ENCODE measurements around the gene RABGEF1. TPM values are rescaled to one million over a fixed set of nuclear protein-coding genes. Genes with fewer than 3 reads are reported as not detected.

The RABGEF1 gene
- total RNA-seq, 1 experiment from 2014 or later = 35.2 TPM

DNA sequence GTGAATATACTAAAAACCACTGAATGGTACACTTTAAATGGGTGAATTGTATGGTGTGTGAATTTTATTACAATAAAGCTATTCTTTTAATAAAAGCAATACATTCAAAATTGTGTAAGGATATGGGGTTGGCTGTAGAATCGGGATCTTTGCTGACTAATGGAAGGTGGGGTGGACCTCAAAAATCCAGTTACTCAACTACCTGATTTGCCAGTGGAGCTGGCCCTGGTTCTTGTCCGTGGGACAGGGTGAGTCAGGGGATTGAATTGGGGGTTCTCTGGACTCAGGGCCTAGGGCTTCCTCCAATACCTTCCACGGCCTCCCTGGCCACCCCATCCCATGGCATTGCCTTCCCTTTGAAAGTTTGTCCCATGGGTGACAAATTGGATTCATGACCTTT lies 13.5 kb upstream of the RABGEF1 start:
- H3K4me2 ChIP-seq = no peak overlapping the region
- no TSS peak for BruUV-seq (replicated peaks)
- no peaks in the 10 kb centered on the region for H4K20me1 ChIP-seq (ENCODE audit: insufficient read depth)
- peaks cover 11% of the 10 kb centered on the region for H3K36me3 ChIP-seq (ENCODE audit: low read depth)
- DNase-seq = no peak
- intact Hi-C loops (cut with micrococcal nuclease; ENCODE audit: unreplicated experiment) = no loop called here
- peaks cover 4% of the 10 kb centered on the region; the same call in 1 of the 2 replicates for H3F3A ChIP-seq (ENCODE audit: insufficient read depth, low read depth)
- peaks cover 16% of the 10 kb centered on the region for H3K9me3 ChIP-seq (ENCODE audit: insufficient read depth, low read depth)
- no peak overlapping the region for H3K27ac ChIP-seq
- no peak overlapping the region for H3K4me3 ChIP-seq
- POLR2A ChIA-PET (ENCODE audit: unreplicated experiment) = no interaction called here
- H3K27me3 ChIP-seq (ENCODE audit: insufficient read depth, low read depth) = no peaks in the 10 kb centered on the region
- TF ChIP-seq, protein P1, sequence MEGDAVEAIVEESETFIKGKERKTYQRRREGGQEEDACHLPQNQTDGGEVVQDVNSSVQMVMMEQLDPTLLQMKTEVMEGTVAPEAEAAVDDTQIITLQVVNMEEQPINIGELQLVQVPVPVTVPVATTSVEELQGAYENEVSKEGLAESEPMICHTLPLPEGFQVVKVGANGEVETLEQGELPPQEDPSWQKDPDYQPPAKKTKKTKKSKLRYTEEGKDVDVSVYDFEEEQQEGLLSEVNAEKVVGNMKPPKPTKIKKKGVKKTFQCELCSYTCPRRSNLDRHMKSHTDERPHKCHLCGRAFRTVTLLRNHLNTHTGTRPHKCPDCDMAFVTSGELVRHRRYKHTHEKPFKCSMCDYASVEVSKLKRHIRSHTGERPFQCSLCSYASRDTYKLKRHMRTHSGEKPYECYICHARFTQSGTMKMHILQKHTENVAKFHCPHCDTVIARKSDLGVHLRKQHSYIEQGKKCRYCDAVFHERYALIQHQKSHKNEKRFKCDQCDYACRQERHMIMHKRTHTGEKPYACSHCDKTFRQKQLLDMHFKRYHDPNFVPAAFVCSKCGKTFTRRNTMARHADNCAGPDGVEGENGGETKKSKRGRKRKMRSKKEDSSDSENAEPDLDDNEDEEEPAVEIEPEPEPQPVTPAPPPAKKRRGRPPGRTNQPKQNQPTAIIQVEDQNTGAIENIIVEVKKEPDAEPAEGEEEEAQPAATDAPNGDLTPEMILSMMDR (conservative IDR thresholded peaks at IDR 0.05) = no peak
- no peak for TF ChIP-seq EZH2 (IDR thresholded peaks at IDR 0.05; ENCODE audit: low read depth)
- no peak overlapping the region for H2AFZ ChIP-seq
- H3K9me2 ChIP-seq (ENCODE audit: insufficient read depth) = no peaks in the 10 kb centered on the region
- H3K79me2 ChIP-seq (ENCODE audit: low read depth) = no peaks in the 10 kb centered on the region
- no peaks in the 10 kb centered on the region for H3K4me1 ChIP-seq (replicated peaks; ENCODE audit: insufficient read depth)
- CTCF ChIA-PET = no interaction called here

DNA sequence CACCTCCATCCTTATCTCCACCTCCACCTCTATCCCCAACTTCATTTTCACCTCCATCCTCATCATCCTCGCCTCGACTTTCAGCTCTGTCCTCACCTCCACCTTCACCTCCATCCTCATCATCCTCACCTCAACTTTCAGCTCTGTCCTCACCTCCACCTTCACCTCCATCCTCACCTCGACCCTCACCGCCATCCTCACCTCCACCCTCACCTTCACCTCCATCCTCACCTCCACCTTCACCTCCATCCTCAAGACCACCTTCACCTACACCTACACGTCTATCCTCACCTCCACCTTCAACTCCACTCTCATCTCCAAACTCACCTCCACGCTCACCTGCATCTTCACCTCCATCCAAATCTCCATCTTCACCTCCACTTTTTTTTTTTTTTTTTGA lies 12.0 kb upstream of the RABGEF1 start:
- CTCF ChIA-PET = no interaction called here
- no peak overlapping the region for H3K27ac ChIP-seq

DNA sequence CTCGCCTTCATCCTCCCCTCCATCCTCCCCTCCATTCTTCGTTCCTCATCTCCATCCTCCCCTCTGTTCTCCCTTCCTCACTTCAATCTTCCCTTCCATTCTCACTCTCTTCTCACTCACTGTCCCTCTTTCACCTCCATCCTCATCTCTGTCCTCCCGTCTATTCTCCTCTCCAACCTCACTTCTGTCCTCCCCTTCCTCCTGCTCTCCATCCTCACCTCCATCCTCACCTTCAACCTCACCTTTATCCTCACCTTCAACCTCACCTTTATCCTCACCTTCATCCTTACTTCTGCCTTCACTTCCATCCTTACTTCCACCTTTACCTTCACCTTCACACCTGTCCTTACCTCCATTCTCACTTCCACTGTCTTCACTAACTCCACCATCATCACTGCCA lies 11.3 kb upstream of the RABGEF1 start:
- ChIA-PET POLR2A (ENCODE audit: unreplicated experiment) (no interaction called here), CTCF (no interaction called here)
- DNase-seq = no peak
- Histone ChIP-seq H3F3A (ENCODE audit: insufficient read depth, low read depth) (no peaks in the 10 kb centered on the region), H3K27ac (no peak overlapping the region), H3K36me3 (ENCODE audit: low read depth) (no peaks in the 10 kb centered on the region; the same call in none of the 2 replicates), H3K9me2 (ENCODE audit: insufficient read depth) (no peaks in the 10 kb centered on the region), H3K4me2 (no peak overlapping the region), H3K27me3 (ENCODE audit: insufficient read depth, low read depth) (no peaks in the 10 kb centered on the region), H3K4me3 (no peak overlapping the region), H3K9me3 (ENCODE audit: insufficient read depth, low read depth) (peaks cover 9% of the 10 kb centered on the region), H2AFZ (no peak overlapping the region), H3K4me1 (replicated peaks; ENCODE audit: insufficient read depth) (no peaks in the 10 kb centered on the region), H4K20me1 (ENCODE audit: insufficient read depth) (no peaks in the 10 kb centered on the region; the same call in 1 of the 2 replicates), H3K79me2 (ENCODE audit: low read depth) (no peaks in the 10 kb centered on the region)
- intact Hi-C loops (cut with micrococcal nuclease; ENCODE audit: unreplicated experiment) = no loop called here
- no peak for TF ChIP-seq EZH2 (IDR thresholded peaks at IDR 0.05; ENCODE audit: low read depth)
- TF ChIP-seq, protein P1 (conservative IDR thresholded peaks at IDR 0.05) = no peak
- no TSS peak for BruUV-seq (replicated peaks)

More for the DNA sequence above, 12.0 kb upstream of the RABGEF1 start:
- Histone ChIP-seq H3K4me2 (no peak overlapping the region), H3F3A (ENCODE audit: insufficient read depth, low read depth) (peaks cover 3% of the 10 kb centered on the region; the same call in 1 of the 2 replicates), H3K36me3 (ENCODE audit: low read depth) (peaks cover under 1% of the 10 kb centered on the region), H3K9me2 (ENCODE audit: insufficient read depth) (no peaks in the 10 kb centered on the region), H3K79me2 (ENCODE audit: low read depth) (no peaks in the 10 kb centered on the region), H3K9me3 (ENCODE audit: insufficient read depth, low read depth) (peaks cover 15% of the 10 kb centered on the region), H3K4me3 (no peak overlapping the region), H2AFZ (no peak overlapping the region), H3K4me1 (replicated peaks; ENCODE audit: insufficient read depth) (no peaks in the 10 kb centered on the region), H4K20me1 (ENCODE audit: insufficient read depth) (no peaks in the 10 kb centered on the region; the same call in 1 of the 2 replicates), H3K27me3 (ENCODE audit: insufficient read depth, low read depth) (no peaks in the 10 kb centered on the region)
- DNase-seq = no peak
- no TSS peak for BruUV-seq (replicated peaks)
- POLR2A ChIA-PET (ENCODE audit: unreplicated experiment) = no interaction called here
- TF ChIP-seq, protein P1 (conservative IDR thresholded peaks at IDR 0.05) = no peak
- TF ChIP-seq EZH2 (IDR thresholded peaks at IDR 0.05; ENCODE audit: low read depth) = no peak
- intact Hi-C loops (cut with micrococcal nuclease; ENCODE audit: unreplicated experiment) = no loop called here

All from PC-9 (cell line).